Right lung (tissue), 5 donors: Measurements from ENCODE around the gene MMP20. TPM values are rescaled to one million over a fixed set of nuclear protein-coding genes. Genes with fewer than 3 reads are reported as not detected.

ENCODE experiments used
- DNase-seq, 2 donors: peaks; one replicate each; pipeline ENCODE4 v3.0.0-alpha.2; 2013
- polyA plus RNA-seq, 5 donors: library from polyadenylated mRNA; unstranded; fragments of 120-200 nt; gene quantifications; one replicate each; pipeline versions ENCODE4 v1.2.1 to v1.2.3, GENCODE V29; 2013; ENCODE audit warnings: inconsistent platforms in 1 of 5, low replicate concordance in 1 of 5; ENCODE audit not compliant: insufficient read length in 5 of 5, insufficient read depth in 1 of 5

Gene MMP20
- polyA plus RNA-seq, 5 donors: not detected

DNA sequence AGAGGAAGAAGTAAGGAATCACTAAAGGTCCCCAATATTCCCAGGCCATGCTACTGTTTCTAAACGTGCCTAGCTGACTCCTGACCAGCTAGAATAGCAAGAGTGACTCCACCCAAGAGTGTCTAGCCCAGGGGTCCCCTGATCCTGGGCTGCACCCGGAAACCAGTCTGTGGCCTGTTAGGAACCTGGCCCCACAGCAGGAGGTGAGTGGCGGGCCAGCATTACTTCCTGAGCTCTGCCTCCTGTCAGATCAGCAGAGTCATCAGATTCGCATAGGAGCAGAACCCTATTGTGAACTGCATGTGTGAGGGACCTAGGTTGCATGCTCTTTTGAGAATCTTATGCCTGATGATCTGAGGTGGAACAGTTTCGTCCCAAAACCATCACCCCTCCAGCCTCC lies 2.0 kb downstream of the MMP20 start:
- no peak for DNase-seq

DNA sequence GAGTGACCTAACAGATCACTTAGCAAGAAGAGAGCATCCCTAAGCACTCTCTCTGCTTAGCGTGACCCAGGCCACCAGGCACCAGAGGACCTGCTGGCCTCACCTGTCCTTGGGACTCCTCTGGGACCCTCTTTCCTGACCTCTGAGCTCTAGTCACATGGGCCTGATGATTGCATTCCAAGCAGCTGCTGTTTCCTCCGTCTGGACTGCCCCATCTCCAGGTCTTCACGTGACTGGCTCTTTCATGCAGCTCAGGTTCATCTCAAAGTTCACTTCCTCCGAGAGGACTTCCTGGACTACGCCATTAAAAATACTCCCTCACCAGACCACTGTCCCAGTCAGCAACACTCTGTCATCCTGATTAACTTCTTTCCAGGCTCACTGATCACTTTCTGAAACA lies 2.9 kb downstream of the MMP20 start:
- DNase-seq: no peak

DNA sequence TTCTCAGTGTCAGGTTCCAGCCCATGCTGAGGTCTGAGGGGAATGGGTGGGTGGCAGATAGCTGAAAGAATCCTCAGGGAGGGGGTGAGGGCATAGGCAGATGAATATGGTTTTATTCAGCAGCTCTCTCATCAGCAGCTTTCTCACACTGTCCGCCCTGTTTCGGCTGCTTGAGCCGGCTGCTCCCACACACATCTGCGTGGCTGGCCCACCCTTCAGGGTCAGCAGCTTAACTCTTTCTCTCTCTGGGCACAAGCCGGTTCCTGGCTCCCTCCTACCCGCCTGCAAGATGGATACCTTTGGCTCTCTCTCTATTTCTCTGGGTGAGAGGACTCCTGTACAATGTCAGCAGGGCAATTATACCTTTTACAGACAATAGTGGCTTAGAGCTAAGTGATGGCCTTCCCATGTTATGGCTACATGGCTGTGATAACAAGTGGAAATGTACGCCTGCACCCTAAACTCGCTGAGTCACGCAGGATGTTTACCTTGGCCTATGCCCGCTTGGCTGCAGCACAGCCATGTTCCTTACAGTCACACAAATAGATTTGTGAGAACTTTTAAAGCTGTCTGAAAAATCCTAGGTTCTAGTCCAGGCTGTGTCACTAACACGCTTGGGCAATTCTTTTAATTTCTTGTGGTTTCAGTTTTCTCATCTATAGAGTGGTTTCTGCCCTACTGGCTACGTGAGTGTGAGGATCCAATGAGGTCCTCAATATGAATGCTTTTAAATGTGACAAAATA lies 4.1 kb downstream of the MMP20 start:
- DNase-seq: no peak

DNA sequence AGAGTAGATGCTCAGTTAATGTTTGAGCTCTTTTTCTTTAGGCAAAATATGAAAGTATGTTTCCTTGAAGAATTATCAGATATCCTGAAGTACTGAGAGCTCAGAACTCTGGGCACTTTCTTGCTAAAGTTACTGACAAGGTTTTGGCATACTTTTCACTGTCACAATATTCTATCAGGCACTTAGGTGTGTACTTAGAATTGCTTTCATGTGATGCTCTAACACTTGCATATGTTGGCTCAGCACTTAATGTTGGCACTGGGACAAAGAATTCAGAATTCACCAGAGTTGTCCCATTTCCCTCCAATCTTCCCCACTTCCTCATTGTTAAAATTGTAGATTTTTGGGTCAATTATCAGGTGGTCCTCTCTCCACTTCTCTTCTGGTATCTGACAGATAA lies 5.0 kb downstream of the MMP20 start:
- no peak for DNase-seq

DNA sequence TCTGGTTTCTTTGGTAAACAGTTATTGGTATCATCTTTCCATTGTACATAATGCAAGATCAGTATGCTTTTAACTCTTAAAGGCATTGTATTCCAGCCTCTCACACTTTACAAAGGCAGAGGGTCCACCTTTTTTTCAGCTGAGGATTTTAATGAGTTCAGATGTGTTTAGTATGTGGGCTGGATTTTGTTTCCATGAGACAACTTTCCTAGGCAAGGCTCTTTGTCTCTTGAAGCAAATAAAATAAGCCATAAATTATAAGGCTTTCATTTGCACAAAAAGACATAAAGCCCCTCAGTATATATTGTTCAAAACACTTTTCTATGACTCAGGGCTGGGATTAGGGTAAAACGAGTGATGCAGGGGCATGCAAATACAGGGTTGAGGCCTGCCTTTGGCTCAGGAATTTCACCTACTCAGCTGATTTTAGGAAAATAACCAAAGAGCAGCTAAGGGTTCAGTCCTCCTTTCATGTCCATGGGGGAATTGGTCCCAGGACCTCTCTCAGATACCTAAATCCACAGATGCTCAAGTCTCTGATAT lies 7.6 kb downstream of the MMP20 start:
- DNase-seq: no peak

DNA sequence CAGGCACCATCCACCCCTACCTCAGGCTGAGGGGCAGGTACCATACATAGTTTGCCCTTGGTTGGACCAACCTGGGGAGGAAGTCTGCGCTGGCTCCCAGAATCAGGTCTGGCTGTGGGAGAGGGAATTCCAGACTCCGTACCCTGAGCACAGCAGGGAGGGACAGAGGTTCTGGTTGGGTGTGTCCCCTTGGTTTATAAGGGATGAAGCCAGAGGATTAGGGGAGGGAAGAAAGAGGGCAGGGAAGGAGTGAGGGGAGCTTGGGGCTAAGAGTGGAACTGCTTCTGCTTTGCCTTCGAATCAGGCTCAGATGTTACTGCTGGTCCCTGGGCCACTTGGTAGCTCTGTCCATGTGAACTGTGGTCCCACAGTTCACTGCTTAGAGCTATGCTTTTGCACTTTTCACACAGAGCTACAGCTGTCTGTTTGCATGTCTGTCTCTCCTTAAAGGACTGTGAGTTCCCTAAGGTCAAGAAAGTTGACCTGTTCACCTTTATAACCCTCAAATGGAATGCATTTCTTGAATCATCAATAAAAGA lies 9.2 kb downstream of the MMP20 start:
- no peak for DNase-seq

DNA sequence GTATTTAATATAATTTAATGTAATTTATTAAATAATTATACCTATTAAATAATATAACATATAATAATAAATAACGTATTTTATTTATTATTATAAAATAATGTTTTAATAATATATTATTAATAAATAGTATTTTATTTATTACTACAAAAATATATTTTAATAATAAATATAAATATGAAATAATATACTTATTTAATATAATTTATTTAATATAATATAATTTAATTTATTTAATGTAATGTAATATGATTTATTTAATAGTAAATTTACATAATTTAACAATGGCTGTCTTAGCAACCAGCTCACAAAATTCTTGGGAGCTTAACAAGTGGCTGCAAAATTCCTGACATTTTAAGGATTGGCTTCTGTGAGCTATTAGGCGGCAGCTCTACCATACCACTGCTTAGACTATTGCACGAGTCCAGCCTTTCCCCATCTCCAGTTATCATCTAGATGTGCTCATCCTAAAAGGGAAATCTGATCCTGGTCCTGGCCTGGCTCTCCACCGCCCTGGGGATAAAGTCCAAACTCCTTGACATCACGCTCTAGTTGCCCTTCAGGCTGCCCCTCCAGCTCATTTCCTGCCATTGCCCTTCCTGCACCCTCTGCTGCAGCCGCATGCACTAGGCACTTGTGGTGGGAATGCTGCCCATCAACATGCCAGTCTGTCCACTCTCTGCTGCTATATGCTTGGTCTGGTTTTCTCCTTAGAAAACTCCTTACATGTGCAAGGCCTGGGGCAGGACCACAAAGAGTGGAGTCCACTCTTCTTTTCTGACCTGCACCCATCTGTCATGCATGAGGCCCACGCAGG lies 9.8 kb downstream of the MMP20 start:
- no peak for DNase-seq

DNA sequence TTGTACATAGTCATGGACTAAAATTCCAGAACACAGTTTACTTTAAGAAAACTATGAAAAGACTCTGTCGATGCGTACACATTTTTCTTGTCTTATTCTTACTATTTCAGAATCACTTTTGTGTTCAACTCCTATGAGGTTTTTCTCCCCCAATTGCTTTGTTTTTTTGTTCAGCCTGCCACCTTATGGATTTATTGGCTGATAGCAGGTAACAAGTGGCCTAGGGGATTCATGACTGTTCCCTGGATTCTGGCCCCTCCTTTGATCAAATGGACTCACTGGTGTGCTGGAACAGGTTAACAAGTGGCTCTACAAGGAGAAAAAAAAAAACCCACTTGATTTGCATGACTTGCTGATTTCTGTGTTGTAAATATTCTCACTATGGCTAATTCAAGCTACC lies 10.6 kb downstream of the MMP20 start:
- DNase-seq: no peak

DNA sequence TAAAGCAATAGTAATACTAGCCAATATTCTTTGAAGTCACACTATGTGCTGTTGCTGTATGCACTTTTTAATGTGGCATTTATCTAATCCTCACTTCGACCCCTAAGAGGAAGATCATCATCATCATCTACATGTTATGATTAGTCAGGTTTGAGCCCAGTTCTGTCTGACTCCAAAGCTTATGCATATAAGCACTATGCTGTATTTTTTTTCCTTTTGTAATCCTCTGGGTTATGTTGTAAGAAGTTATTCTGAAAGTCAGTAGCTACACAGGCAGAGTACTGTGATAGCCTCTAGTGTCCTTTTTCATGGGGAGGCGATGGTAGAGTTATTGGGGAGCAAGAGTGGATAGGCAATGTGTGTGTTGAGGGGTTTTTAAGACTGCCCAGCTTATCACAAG lies 11.1 kb downstream of the MMP20 start:
- no peak for DNase-seq

DNA sequence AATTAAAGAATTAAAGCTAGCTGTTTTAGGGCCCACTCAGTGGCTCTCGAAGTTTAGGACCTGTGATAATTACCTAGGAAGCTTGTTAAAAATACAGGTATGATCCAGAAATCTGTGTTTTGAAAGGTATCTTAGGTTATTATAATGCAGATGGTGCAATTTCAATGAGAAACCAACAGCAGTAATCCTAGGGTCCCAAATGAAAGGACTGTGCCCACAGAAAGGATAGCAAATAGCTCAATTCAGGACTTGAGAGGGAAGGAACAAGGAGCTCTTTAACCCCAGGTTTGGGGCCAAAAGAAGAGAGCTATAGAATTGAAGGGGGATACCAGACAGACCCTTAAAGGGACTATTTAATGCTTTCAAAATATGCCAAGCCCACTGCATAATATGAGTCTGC lies 11.7 kb downstream of the MMP20 start:
- no peak for DNase-seq

DNA sequence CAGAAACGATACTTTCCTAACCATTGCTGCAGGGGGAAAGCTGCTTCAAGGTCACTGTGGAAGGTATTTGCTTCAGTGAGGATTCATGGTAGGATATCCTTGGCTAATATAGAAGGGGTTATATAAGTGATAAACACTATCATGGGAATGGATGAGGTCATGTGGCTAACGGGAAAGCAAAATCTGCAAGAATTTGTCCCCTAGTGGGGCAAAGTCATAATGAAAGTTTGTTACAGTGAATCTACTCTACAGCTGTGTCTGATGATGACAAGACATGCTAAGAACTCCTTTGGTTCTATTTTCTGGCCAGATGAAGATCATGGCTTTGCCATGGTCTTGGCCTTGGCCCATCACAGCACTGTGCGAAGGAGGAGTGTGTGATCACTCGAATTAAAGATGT lies 13.8 kb downstream of the MMP20 start:
- DNase-seq: no peak

DNA sequence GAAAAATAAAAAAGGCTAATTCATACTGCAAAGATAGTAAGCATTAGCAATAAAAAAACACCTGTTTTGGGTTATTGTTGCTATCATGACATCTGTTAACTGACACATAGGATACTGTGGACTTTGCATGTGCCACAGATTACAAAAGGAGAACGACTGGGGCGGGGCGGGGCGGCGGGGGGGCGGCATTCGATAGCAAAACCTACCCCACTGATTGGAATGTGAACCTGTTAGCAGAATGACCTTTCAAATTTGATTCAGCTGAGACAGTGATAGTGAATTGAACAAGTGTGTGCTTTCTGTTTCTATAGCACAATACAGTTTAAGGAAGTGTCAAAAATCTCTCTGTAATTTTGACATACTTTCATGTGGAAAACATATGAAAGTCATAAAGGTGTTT lies 14.9 kb downstream of the MMP20 start:
- DNase-seq: no peak

DNA sequence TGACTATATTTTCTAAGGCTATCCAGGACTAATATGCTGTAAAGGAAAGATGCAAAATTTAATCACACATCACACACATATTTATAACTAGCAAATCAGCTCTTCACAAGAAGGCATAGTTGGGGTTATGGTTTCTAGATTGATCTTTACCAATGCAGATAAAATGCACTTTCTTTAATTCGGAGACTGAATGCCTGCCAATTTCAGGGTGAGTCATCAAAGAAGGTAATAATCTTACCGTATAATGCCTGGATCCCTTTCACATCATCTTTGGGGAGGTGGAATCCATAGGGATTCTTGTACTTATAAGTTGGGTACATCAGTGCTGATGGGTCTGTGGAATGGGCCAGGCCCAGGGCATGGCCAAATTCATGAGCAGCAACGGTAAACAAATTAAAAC lies 16.4 kb downstream of the MMP20 start:
- DNase-seq: no peak

DNA sequence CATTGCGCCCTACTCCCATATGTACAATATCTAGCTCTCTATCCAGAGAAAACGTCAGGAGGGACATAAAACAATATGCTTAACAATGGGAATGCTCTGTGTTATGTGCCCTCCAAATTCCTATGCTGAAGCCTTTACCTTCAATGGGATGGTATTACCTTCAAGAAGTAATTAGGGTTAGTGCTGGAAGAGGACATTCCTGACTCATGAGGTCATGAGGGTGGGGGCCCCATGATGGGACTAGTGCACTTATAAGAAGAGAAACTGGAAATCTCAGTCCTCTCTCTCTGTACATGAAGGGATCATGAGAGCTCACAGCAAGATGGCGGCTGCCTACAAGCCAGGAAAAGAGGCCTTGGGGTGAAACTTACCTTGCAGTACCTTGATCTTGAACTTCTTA lies 20.3 kb downstream of the MMP20 start:
- no peak for DNase-seq

DNA sequence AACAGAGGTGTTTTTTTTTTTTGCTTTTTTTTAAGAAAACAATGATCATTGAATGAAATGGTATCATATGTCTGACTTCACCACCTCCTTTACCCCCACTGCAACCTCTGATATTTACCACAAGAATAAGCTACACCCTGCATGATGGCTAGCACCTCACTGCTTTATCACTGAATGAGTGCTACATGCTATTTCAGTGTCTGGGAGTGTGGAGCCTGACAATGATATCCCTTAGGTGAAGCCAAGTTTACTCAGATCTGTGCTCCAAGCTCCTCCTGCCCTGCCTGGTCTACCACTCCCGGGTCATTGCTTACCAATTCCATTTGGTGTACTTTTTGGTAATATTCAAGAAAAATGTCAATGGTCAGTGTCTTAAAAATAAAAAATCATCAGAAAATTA lies 21.1 kb downstream of the MMP20 start:
- DNase-seq: no peak

DNA sequence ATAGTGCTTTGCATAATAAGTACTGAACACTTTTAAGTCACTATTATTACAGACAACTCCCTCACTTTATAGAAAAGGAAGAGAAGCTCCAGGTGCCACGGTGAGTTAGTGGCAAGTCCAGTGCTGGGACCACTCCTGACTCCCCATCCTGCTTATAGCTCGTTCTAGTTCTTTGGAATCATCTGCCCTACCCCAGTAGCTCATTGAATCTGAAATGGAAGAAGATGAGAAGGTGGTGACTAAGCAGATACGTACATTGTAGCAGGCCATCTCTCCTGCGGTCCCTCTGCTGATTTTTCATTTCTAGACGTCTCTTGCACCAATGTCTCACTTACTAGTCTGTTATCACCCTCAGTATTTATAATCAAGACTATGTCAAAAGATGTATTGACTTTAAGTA lies 21.6 kb downstream of the MMP20 start:
- DNase-seq: no peak

DNA sequence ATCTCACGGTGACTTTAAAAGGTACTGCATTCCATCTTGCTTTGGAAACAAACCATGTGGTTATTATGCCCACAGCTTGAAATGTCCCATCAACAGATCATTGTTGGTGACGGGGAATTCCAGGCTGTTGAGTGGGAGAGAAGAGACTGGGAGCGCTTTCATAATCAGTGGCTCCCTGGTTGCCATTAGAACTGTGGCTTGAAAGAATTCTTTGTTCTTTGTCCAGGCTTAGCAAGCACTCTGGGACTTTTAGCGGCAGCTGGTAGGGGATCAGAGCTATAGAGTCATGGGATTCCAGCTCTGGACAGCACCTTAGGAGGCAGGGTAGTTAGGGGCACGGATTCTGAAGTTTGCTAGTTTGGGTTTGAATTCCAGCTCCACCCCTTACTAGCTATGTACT lies 22.0 kb downstream of the MMP20 start:
- peak in 1 of 2 donors; percentile 13 for DNase-seq

DNA sequence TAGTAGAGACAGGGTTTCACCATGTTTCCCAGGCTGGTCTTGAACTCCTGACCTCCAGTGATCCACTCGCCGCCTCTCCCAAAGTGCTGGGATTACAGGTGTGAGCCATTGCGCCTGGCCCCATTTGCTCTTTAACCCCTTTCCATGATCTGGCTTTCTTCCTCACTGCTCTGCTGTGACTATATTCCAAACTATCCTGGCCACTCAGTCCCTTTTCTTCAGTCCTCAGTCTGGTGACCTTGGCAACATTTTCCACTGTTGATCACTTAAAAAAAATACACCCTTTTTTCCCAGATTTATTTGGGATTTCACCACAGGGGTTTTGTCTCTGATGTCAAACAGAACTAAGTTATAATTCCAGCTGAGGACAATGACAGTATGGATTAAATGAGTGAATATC lies 24.5 kb downstream of the MMP20 start:
- no peak for DNase-seq

DNA sequence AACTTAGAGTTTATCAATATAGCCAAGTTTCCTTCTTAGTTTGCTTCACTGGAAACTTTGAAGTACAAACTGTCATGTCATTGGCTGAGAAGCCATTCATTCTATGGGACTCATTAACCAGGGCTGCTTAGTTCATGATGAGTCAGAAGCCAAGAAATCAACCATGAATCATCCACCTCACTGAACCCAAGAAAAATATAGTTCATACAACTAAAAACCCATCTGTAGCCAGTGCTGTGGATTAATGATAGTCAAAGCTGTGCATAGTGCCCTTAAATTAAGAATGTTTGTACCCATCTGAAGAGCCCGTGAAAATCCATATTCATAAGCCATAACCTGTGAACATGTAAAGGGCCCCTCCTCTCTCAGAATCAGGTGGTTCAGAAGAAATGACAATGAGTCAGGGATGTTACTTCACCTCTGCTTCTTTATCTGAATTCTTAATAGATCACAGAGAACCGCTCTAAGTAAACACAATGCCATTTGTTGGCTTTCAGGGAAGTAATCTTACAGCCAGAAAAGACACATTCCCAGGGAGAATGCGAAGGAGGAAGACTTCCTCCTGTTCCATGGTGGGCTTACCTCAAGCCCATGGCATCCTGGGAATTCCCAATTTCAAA lies 25.4 kb downstream of the MMP20 start:
- DNase-seq: no peak

DNA sequence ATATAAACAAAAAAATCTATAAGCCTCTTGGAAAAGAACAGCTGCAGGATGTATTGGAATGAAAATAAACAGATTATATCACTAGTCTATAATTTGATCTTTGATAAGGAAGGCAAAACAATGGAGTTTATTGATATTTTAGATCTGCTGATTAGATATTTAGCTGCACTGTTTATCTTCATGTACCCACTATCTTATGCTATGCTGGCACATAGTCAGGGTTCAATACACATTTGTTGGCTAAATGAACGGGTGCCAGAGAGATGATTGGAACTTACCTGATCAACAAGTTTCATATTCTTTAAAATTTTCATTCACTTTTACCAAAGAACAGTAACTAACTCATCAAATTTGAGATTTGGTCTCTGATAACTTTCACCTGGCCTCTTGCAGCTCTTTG lies 26.9 kb downstream of the MMP20 start:
- no peak for DNase-seq

DNA sequence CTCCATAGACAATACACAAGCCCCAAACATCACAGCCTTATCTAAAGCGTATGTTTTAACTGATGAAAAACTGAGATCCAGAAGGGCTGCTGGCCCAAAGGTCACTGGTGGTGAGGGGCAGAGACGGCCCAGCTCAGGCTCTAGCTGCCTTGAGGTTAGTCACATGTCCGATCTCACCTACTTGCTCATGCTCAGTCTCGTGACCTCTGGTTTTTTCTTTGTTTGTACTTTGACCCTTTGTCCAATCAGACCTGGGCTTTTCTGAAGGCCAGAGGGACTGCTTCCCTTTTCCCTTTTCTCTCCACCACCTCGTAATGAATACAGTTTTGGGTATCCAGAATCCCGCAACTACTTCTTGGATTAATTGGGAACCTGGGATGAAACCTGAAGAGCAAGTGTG lies 28.6 kb downstream of the MMP20 start:
- no peak for DNase-seq
